ENCODE results near the gene PACSIN3.

The PACSIN3 gene

DNA sequence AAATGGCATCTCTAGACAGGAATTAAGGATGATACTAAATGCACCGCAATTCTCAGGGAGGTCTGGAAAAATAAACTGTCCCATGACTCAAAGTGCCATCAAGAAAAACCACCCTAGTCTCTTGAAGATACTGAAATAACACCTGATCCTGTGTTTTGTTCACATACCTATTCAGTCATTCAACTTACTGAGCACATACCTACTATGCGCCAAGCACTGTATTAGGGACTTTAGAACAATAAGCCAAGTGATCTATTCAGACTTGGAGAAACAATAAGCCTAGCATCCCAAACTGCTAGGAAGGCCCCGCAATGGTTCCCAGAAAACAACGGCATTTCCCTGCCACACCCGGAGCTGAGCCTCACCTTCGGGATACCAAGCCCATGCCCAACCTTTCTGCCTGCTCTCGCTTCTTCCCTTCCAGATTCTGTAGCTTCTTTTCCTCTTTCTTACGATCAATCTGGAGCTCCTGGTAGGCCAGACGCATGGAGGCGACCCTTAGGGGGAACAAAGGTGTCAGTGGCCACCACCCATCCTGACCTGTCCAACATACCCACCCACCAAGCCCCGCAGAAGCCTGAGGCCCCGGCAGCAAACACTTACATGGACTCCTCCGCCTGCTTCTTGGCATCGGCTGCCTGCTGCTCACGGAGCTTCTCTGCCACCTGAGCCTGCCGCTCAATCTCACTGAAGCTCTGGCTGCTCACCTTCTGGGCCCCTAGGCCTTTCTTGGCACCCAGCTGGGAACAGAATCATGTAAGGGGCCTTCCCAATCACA is 15.0 kb downstream of the PACSIN3 start:
- Histone ChIP-seq H3K9ac (ENCODE audit: low read depth, low read length) (no peak overlapping the region), H3K27me3 (ENCODE audit: insufficient read depth, low read length) (no peaks in the 10 kb centered on the region), H3K36me3 (ENCODE audit: insufficient read depth, low read depth, low read length) (peaks cover 82% of the 10 kb centered on the region), H3K27ac (ENCODE audit: low read length) (no peak overlapping the region), H3K4me3 (ENCODE audit: low read length) (no peak overlapping the region), H3K9me3 (ENCODE audit: insufficient read depth, low read depth, low read length) (no peaks in the 10 kb centered on the region), H3K4me1 (ENCODE audit: insufficient read depth, low read length) (no peaks in the 10 kb centered on the region)

DNA sequence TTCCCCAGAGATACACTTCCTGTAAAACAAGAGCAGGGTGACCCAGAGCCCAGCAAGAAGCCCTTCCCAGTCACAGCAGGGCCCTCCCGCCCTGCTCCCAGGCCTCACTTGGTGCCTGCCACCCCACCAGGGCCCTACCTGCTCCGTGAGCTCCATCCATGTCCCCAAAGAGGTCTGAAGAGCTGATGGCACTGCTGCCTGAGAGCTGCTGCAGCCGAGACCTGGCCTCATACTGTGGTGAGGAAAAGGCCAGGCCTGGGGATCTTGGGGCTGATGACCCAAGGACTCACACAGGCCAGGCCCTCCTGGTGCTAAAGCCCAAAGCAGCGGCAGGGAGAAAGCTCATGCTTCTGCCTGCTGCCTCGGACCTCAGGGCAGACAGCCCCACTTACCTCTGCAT is 19.9 kb downstream of the PACSIN3 start:
- H3K9me3 ChIP-seq (ENCODE audit: insufficient read depth, low read depth, low read length) = no peaks in the 10 kb centered on the region
- H3K9ac ChIP-seq (ENCODE audit: low read depth, low read length) = no peak overlapping the region
- H3K36me3 ChIP-seq (ENCODE audit: insufficient read depth, low read depth, low read length) = peaks cover 76% of the 10 kb centered on the region
- H3K4me3 ChIP-seq (ENCODE audit: low read length) = no peak overlapping the region
- no peaks in the 10 kb centered on the region for H3K27me3 ChIP-seq (ENCODE audit: insufficient read depth, low read length)
- no peaks in the 10 kb centered on the region for H3K4me1 ChIP-seq (ENCODE audit: insufficient read depth, low read length)
- H3K27ac ChIP-seq (ENCODE audit: low read length) = no peak overlapping the region

DNA sequence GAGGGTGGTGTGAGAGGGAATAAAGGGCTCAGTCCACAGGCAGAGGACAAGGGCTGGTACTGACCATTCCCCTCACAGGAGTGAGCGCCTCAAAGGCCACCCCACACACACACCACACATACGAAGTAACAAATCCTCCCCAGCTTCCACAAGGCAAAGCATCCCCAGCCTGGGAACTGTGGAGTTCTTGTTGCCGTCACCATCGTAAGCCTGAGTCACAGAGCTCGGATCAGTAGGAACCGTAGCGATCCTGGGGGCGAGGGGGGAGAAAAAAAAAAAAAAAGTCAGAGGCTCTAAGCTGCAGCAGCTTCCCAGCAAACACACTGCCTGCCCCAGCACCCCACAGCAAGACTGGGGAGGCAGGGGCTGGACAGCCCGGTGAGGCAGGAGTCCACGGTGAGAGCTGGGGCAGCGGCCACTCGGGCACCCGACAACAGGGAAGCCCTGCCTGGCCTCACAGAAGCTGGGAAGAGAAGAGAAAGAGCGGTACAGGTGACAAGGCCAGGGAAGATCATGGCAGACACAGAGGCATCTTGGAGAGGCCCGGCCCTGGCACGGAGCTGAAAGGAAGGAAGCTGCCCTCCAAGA is 20.9 kb downstream of the PACSIN3 start:
- H3K9ac ChIP-seq (ENCODE audit: low read depth, low read length) = no peak overlapping the region
- no peaks in the 10 kb centered on the region for H3K4me1 ChIP-seq (ENCODE audit: insufficient read depth, low read length)
- H3K9me3 ChIP-seq (ENCODE audit: insufficient read depth, low read depth, low read length) = no peaks in the 10 kb centered on the region
- no peak overlapping the region for H3K27ac ChIP-seq (ENCODE audit: low read length)
- no peak overlapping the region for H3K4me3 ChIP-seq (ENCODE audit: low read length)
- no peaks in the 10 kb centered on the region for H3K27me3 ChIP-seq (ENCODE audit: insufficient read depth, low read length)
- peaks cover 66% of the 10 kb centered on the region for H3K36me3 ChIP-seq (ENCODE audit: insufficient read depth, low read depth, low read length)

DNA sequence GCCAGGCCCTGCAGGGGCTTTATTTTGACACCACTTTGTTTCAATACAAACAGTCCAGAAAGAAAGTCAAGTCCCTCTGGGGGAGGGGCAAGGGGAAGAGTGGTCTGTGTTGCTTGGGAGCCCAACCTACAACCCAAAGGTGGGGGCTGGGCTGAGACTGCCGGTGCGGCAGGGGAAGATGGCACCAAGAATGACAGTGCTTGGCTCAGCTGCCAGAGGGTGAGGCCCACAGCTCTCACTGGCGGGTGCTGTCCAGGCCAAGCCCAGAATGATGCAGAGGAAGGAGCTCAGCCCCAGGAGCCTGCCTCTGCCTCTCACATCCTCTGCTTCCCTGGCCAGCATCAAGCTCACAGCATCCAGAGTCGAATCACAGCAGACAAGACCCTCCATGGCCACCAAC is 21.9 kb downstream of the PACSIN3 start:
- H3K27ac ChIP-seq (ENCODE audit: low read length) = no peak overlapping the region
- no peaks in the 10 kb centered on the region for H3K27me3 ChIP-seq (ENCODE audit: insufficient read depth, low read length)
- peaks cover 59% of the 10 kb centered on the region for H3K36me3 ChIP-seq (ENCODE audit: insufficient read depth, low read depth, low read length)
- H3K9ac ChIP-seq (ENCODE audit: low read depth, low read length) = no peak overlapping the region
- H3K4me3 ChIP-seq (ENCODE audit: low read length) = no peak overlapping the region
- no peaks in the 10 kb centered on the region for H3K4me1 ChIP-seq (ENCODE audit: insufficient read depth, low read length)
- no peaks in the 10 kb centered on the region for H3K9me3 ChIP-seq (ENCODE audit: insufficient read depth, low read depth, low read length)

DNA sequence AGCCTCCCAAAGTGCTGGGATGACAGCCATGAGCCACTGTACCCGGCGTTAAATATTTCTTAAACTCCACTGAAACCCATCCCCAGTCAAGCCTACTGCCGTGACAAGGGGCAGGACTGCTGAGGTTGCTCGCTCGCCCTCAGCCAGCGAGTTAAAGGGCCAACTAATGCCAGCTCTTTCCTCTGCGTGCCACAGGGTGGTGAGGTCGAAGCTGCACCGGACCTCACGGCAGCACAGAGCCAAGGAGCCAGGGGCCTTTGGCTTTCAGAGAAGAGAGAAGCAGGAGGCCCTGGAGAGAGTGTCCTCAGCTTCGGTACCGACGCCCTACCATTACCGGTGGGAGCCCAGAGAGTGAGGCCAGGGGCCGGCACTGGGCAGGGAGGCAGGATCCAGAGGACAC is 22.3 kb downstream of the PACSIN3 start:
- H3K36me3 ChIP-seq (ENCODE audit: insufficient read depth, low read depth, low read length) = peaks cover 58% of the 10 kb centered on the region
- no peak overlapping the region for H3K4me3 ChIP-seq (ENCODE audit: low read length)
- no peak overlapping the region for H3K27ac ChIP-seq (ENCODE audit: low read length)
- no peaks in the 10 kb centered on the region for H3K9me3 ChIP-seq (ENCODE audit: insufficient read depth, low read depth, low read length)
- H3K9ac ChIP-seq (ENCODE audit: low read depth, low read length) = no peak overlapping the region
- no peaks in the 10 kb centered on the region for H3K4me1 ChIP-seq (ENCODE audit: insufficient read depth, low read length)
- H3K27me3 ChIP-seq (ENCODE audit: insufficient read depth, low read length) = no peaks in the 10 kb centered on the region

DNA sequence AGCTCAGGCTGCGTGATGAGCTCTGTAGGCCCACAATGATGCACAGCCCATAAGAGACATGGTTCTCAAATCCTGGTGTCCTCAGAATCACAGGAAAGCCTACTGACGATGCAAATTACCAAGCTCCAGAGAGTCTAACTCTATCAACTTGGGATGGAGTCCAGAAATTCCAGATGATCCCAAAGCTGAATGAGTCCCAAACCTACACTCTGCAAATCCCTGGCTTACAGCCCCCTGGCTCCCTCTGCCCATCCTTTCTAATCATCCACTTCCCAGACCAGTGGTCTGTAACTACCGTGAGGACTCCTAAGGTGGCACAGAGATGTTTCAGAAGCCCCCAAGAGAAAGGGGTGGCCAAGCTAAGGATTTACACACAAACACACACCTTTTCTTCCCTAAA is 23.0 kb downstream of the PACSIN3 start:
- Histone ChIP-seq H3K4me3 (ENCODE audit: low read length) (no peak overlapping the region), H3K9ac (ENCODE audit: low read depth, low read length) (no peak overlapping the region), H3K9me3 (ENCODE audit: insufficient read depth, low read depth, low read length) (no peaks in the 10 kb centered on the region), H3K27me3 (ENCODE audit: insufficient read depth, low read length) (no peaks in the 10 kb centered on the region), H3K36me3 (ENCODE audit: insufficient read depth, low read depth, low read length) (peaks cover 50% of the 10 kb centered on the region), H3K4me1 (ENCODE audit: insufficient read depth, low read length) (no peaks in the 10 kb centered on the region), H3K27ac (ENCODE audit: low read length) (no peak overlapping the region)

DNA sequence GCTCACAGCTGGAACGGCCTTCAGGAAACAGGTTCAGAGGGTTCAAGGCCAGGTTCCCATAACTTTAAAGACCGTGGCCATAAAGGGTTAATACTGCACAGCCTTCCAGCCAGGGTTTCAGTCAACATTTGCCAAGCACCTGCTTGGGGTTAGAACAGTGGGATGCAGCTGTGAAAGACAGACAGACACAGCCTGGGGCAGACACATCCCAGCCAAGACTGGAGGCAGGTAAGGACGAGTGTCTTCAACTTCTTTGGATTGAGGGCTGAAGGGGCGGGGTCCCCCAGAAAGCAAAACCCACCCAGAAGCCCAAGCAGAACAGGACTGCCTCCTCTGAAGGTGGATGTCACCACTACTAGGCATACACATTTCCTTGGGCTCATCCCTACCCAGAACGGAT is 23.8 kb downstream of the PACSIN3 start:
- Histone ChIP-seq H3K27ac (ENCODE audit: low read length) (no peak overlapping the region), H3K4me1 (ENCODE audit: insufficient read depth, low read length) (no peaks in the 10 kb centered on the region), H3K9ac (ENCODE audit: low read depth, low read length) (no peak overlapping the region), H3K27me3 (ENCODE audit: insufficient read depth, low read length) (no peaks in the 10 kb centered on the region), H3K9me3 (ENCODE audit: insufficient read depth, low read depth, low read length) (no peaks in the 10 kb centered on the region), H3K36me3 (ENCODE audit: insufficient read depth, low read depth, low read length) (peaks cover 43% of the 10 kb centered on the region), H3K4me3 (ENCODE audit: low read length) (no peak overlapping the region)

DNA sequence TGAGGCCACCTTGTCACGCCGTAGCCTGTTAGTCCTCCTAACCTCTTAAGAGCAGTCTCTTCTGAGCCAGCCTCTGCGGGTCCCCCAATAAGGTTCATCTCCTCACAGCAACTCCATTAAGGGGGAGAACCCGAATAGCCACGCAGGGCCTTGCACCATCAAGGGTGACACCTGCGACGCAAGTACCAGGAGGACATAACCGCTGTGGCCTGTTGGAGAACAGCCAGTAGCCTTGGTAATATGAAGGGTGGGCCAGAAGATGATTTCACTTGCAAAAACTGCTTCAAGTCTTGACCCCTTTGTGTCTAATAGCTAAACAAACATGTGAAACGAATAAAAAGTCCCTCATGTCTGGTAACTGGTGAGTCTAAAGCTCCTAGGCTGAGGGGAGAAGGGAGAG is 24.3 kb downstream of the PACSIN3 start:
- H3K4me3 ChIP-seq (ENCODE audit: low read length) = no peak overlapping the region
- H3K27me3 ChIP-seq (ENCODE audit: insufficient read depth, low read length) = no peaks in the 10 kb centered on the region
- no peaks in the 10 kb centered on the region for H3K4me1 ChIP-seq (ENCODE audit: insufficient read depth, low read length)
- no peak overlapping the region for H3K9ac ChIP-seq (ENCODE audit: low read depth, low read length)
- no peaks in the 10 kb centered on the region for H3K9me3 ChIP-seq (ENCODE audit: insufficient read depth, low read depth, low read length)
- peaks cover 37% of the 10 kb centered on the region for H3K36me3 ChIP-seq (ENCODE audit: insufficient read depth, low read depth, low read length)
- H3K27ac ChIP-seq (ENCODE audit: low read length) = no peak overlapping the region

DNA sequence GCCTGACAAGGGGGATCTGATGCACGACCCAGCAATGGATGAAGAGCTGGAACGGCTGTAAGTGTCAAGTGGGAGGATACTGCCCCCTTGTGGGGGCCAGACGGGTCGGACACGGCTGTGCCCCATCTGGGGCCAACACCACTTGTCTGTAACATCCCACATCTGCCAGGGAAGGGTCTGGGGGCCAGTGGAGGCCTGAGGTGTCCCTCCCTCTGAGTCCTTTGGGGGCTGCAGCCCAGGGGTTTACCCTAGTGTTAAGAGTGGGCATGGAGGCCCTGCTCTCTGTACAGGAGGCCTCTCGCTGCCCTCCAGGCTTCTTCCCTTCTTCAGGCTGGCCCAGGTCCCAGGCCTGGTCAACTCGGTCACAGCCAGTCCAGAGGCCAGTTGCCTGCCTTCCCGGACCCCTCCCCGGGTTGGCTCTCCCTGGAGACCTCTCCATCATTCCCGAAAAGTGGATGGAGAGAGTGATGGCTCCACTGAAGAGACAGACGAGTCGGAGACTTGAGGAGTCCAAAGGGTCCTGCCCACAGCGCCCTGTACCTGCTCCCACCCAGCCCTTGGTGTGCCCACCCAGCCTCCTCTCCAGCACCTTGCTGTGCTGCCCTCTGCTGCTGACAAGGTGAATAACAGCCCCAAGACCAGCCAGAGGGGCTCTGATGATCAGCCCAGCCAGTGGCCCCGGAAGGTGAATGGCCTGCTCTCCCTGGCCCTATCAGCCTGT is 24.9 kb downstream of the PACSIN3 start:
- Histone ChIP-seq H3K27ac (ENCODE audit: low read length) (no peak overlapping the region), H3K4me1 (ENCODE audit: insufficient read depth, low read length) (no peaks in the 10 kb centered on the region), H3K36me3 (ENCODE audit: insufficient read depth, low read depth, low read length) (peaks cover 31% of the 10 kb centered on the region)

DNA sequence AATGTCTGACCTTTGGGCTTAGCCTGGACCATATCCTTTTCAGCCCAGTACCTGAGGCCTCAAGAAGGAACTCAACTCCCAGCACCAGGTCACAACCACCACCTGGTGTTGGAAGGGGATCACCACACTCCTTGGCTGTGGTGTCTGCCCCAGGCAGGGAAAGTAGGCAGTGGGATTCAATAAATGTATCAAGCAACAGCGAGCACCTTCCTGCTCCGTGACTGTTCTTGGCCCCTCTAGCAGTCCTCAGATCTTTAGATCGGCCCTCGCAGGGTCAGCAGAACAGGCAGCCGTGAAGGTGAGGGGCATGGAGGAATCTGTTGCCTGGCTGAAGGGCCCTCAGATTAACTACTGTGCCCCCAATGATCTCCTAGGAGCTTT is 25.5 kb downstream of the PACSIN3 start:
- Histone ChIP-seq H3K4me1 (ENCODE audit: insufficient read depth, low read length) (no peaks in the 10 kb centered on the region), H3K27me3 (ENCODE audit: insufficient read depth, low read length) (no peaks in the 10 kb centered on the region), H3K9ac (ENCODE audit: low read depth, low read length) (no peak overlapping the region), H3K36me3 (ENCODE audit: insufficient read depth, low read depth, low read length) (peaks cover 26% of the 10 kb centered on the region), H3K4me3 (ENCODE audit: low read length) (no peak overlapping the region), H3K27ac (ENCODE audit: low read length) (no peak overlapping the region), H3K9me3 (ENCODE audit: insufficient read depth, low read depth, low read length) (no peaks in the 10 kb centered on the region)

More for the DNA sequence above, 24.9 kb downstream of the PACSIN3 start:
- Histone ChIP-seq H3K27me3 (ENCODE audit: insufficient read depth, low read length) (no peaks in the 10 kb centered on the region), H3K4me3 (ENCODE audit: low read length) (no peak overlapping the region), H3K9me3 (ENCODE audit: insufficient read depth, low read depth, low read length) (no peaks in the 10 kb centered on the region), H3K9ac (ENCODE audit: low read depth, low read length) (no peak overlapping the region)

DNA sequence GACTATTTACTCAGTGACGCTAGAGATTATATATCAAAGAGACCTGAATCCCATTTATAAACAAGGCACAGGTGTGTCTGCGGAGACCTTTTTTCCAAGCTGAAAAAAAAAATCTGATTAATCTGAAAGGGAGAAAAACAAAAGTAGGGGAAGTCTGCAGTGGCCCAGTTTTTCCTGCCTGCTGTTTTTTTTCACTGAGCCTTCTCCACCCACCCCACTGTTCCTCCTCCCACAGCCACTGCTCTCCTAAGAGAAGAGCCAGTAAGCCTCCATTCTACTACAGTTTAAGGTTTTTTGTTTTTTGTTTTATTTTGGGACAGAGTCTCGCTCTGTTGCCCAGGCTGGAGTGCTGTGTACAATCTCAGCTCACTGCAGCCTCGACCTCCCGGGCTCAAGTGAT is 28.0 kb downstream of the PACSIN3 start:
- Histone ChIP-seq H3K4me1 (ENCODE audit: insufficient read depth, low read length) (peaks cover 10% of the 10 kb centered on the region), H3K4me3 (ENCODE audit: low read length) (no peak overlapping the region), H3K36me3 (ENCODE audit: insufficient read depth, low read depth, low read length) (peaks cover 4% of the 10 kb centered on the region), H3K9me3 (ENCODE audit: insufficient read depth, low read depth, low read length) (no peaks in the 10 kb centered on the region), H3K9ac (ENCODE audit: low read depth, low read length) (no peak overlapping the region), H3K27me3 (ENCODE audit: insufficient read depth, low read length) (no peaks in the 10 kb centered on the region), H3K27ac (ENCODE audit: low read length) (no peak overlapping the region)

DNA sequence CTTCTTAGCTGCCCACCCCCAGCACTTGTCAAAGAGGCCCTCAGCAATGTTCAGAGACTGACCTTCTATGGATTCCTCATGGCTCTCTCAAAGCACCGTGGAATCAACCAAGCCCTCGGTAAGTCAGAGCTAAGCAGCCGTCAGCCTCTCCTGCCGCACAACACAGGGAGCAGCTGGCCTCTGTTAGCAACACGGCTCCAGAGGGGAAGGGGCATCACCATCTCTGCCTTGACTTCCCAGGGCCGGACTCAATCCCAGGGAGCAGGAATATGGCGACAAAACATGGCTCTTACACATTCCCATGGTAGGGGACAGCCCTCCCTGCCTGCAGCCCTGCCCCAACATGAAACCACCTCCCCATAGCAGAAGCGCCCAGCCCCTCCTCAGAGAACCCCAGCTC is 28.4 kb downstream of the PACSIN3 start:
- no peak overlapping the region for H3K27ac ChIP-seq (ENCODE audit: low read length)
- H3K27me3 ChIP-seq (ENCODE audit: insufficient read depth, low read length) = no peaks in the 10 kb centered on the region
- H3K36me3 ChIP-seq (ENCODE audit: insufficient read depth, low read depth, low read length) = no peaks in the 10 kb centered on the region; the same call in 1 of the 2 replicates
- H3K4me1 ChIP-seq (ENCODE audit: insufficient read depth, low read length) = peaks cover 11% of the 10 kb centered on the region
- H3K9ac ChIP-seq (ENCODE audit: low read depth, low read length) = no peak overlapping the region
- no peak overlapping the region for H3K4me3 ChIP-seq (ENCODE audit: low read length)
- H3K9me3 ChIP-seq (ENCODE audit: insufficient read depth, low read depth, low read length) = no peaks in the 10 kb centered on the region
